HG03066 (cell line): ENCODE measurements around the gene SHANK1.

Source experiments
- ATAC-seq: cut with Tn5 transposase; IDR thresholded peaks from one replicate; pipeline ENCODE4 v1.9.1; 2021; ENCODE audit warnings: low read depth; ENCODE audit not compliant: unreplicated experiment

The SHANK1 gene

DNA sequence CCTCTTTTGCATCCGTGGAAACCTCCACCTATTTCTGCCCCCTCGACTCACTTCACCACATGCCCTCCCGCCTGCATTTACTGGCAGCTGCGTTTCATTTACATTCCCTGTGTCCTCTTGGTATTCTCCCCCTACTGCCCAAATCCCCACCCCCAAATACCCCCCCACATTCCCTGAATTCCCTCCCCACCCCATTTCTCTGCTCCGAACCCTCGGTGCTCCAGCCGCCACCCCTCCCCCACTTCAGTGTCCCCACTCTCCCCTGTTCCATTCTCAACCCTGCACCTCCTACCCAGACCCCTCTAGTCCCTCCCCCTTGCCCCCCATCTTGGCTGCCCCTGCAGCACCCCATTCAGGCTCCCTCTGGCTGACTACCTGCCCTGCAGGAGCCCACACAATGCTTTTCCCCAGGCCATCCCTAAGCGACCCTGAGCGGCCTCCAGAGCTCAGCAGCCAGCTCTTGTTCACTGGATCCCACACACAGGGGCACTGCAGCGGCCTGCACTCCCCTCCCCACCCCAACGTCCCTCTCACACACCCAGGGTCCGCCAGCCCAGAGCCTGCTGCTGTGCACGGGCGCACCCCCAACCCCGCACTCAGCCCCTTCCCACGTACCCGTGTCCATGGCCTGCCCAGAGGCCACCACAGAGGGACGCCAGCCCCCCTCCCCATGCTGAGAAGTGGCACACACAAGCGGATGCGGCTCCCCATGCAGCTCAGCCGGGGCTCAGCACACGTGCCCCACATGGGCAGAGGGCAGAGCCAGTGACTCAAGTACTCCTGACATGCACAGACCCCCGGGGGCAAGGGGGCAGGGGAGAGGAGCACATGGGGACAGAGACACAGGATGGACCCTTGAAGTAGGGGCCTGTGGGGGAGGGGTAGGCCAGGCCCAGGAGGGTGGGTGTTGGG lies 26.3 kb downstream of the SHANK1 start:
- no peak for ATAC-seq

DNA sequence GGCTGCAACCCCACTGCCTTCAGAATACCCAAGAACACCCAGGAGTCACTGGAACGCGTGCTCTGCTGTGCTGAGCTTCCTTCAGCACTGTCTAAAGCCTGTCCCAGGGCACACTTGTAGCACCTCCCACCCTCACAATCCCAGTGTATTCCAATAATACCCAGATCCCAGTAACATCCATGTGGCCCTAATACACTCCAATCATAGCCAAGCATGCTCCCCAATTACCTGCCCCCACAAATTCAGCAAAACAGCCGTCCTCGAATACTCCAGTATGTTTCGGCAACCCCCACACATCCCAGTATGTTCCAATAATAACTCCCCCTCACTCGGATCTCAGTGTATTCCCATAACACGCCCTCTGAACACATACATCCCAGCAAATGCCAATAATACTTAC lies 29.2 kb downstream of the SHANK1 start:
- ATAC-seq: no peak

DNA sequence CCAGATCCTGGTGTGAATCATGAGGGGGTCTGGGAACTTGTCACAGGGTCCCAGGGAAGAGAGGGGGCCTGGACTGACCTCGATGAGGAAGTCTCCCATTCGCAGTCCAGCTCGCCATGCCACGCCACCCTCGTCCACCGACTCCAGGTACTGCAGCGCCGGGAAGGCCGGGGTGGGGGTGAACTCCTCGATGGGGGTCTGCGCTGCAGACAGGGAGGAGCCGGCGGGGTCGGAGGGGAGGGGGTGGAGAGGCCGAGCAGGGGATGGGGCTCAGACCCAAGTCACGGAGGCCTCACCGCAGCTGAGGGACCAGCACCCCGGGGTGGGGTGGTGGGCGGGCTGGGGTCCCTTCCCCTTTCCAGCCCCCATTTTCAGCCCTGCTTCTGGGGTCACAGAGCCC lies 30.8 kb downstream of the SHANK1 start:
- no peak for ATAC-seq

DNA sequence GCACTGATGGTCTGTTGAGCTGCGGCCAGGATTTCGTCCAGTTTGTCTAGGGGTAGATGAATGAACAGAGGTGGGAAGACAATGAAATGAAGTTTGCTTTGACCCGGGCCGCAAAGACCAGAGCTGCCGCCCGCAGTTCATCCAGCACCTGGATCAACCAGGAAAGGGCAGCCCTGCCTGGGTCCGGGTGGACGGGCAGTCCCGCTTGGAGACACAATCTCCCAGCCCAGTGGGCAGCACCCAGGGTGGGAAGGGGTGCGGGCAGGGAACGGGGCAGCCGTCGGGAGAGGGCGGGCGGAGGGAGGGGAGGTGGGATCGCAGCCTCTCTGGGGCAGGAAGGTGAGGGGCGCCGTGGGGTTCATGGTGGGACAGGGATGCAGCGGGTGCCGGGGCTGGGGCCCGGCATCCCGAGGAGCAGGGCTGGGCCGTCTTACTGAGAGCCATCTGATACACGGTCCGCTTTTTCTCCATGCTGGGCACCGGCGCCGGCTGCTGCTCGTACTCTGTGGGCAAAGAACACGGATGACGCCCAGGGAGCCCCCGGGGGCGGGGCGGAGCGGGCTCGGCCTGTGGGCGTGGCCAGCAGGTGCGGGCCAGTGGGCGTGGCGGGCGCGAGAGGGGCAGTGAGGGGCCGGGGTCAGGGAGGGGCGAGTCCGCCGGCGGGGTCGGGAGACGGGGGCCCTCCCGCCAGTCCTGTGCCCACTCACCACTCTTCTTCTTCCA lies 33.1 kb downstream of the SHANK1 start:
- no peak for ATAC-seq

DNA sequence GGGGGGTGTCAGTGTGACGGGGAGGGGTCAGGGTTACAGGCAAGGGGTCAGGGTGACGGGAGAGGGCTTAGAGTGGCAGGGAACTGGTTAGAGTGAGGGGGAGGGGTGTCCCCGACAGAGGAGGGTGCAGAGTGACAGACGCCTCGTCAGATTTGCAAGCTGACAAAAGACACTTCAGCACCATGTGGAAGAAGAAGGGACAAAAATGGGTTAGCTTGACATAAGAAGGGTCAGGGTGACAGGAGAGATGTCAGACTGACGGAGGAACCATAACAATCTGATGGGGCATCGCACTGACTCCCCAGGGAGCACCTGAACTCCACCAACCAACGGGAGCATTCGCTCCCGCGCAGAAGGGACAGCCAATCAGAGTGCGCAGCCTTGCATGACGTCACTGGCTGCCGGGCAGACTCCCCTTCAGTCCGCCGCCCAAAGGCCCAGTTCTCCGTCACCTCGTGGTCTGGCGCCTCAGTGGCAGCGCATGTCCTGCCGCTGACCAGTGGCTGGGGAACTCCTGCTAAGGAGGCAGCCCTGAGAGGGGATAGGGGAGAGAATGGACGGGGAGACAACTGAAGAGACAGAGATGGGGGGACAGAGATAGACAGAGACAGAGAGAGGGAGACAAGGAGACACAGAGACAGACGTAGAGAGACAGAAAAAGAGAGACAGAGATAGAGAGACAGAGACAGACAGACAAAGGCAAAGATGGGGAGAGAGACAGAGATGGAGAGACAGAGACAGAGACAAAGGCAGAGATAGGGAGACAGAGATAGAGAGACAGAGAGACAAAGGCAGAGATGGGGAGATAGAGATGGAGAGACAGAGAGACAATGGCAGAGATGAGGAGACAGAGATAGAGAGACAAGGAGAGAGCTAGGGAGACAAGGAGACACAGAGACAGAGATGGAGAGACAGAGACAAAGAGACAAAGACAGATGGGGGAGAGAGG lies 40.2 kb downstream of the SHANK1 start:
- no peak for ATAC-seq

DNA sequence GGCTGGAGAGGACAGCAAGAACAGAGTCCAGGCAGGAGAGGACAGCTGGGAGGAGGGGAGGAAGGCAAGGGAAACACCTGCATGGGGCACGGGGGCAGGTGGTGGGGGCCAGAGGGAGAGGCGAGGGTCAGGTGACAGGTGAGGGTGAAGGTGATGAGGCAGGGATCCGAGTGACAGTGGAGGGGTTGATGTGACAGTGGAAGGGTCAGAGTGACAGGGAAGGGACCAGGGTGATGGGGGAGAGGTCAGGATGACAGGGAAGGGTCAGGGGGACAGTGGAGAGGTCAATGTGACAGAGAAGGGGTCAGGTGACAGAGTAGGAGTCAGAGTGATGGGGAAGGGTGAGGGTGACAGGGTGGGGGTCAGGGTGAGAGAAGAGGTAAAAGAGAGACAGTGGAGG lies 41.3 kb downstream of the SHANK1 start:
- no peak for ATAC-seq

DNA sequence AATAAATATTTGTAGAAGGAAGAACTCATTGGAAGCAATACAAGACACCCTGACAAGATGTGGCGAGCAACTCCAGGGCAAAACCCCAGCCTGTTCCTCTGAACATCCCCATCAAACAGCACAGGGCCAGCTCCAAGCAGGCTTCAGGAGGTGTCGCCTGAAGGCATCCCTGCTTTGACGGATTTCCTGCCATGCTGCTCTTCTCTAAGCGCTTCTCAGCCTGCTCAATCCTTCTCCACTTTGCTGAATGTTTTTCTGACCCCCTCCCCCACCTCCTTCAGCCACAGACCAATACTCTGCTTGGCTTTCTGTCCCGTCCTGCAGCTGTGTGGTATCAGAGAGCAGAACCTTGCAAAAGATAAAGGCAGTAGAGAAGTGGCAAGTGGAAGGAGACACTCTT lies 42.0 kb downstream of the SHANK1 start:
- ATAC-seq: no peak

DNA sequence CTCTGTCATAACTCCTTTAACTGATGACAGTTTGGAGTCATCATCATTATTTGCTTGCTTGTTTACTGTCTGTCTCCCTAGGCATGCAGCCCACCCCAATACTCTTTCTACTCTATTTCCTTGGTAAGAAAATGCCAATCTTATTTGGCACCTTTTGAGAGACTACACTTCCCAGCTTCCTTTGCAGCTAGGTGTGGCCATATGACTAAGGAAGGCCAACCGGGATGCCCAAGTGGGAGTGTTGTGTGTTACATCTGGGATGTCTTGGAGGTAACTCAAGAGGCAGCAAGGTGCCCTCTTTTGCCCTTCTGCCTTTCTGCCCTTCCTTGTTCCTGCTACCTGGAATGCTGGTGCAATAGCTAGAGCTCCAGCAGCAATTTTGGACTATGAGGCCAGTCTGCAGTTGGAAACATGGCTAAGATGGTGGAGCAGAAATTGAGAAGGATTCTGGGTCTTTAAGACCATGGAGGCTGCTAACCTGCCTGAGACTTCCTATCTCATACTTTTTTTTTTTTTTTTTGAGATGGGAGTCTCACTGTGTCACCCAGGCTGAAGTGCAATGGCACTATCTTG lies 42.9 kb downstream of the SHANK1 start:
- ATAC-seq: no peak

DNA sequence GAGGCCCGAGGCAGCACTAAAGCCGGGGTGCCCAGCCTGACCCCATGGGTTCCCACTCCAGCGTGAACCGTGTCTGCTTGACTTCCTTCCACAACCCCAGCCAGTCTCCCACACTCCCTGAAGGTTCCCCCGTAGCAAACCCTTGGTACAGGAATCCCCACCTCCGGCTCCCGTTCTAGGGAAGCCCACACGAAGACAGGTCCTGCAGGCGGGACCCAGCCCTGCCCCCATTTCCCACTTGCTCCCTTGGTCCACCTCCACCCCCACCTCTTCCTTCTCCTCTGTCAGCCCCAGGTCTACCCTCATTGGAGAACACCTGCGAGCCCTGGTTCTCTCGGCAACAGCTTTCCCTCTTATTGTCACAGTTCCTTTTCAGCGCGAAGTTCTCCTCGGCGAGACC lies 46.5 kb downstream of the SHANK1 start:
- ATAC-seq: no peak

DNA sequence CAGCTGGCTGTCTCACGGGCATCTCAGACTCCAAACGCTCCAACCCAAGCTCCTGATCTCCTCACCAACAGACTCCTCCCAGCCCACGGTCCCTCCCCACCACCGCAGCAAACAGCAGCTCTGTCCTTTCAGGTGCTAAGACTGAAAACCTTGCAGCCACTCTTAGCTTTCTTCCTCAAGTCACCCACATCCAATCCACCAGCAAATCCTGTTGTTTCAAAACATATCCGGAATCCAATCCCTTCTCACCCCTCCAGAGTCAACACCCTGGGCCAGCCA lies 49.6 kb downstream of the SHANK1 start:
- ATAC-seq: no peak

DNA sequence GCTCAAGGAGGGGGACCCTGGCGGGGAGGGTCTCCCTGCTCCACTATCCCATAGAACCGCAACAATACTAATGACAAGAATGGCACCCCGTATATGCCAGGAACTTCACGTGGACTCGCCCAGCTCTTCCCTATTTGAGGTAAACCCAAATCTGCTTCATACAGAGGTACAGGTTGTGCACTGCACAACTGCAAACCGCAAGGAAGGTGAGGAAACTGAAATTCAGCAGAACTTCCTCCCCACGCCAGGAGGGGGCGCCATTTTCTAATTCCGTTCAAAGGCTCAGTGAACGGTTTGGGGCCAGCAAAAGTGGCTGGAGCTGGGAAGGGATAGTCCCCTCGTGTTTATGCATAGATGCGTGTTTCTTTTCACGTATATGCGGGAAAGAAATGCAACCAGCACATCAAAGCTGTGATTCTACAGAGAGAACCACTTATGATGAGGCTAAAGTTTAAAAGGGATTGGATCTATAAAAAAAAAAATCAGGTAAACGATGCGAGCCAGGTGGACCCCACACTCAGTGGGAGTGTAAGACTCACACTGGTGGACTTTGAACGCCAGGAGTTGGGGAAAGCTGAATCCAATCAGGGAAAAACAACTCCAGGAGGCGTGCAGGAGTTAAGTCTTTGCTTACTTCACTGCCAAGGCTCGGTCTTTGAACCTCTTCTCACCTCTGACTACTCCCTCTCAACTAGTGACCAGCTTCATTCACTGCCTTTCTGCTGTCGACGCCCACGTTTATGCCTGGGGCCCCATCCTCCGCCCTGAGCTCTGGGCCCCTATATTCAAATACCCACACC lies 50.1 kb downstream of the SHANK1 start:
- no peak for ATAC-seq

DNA sequence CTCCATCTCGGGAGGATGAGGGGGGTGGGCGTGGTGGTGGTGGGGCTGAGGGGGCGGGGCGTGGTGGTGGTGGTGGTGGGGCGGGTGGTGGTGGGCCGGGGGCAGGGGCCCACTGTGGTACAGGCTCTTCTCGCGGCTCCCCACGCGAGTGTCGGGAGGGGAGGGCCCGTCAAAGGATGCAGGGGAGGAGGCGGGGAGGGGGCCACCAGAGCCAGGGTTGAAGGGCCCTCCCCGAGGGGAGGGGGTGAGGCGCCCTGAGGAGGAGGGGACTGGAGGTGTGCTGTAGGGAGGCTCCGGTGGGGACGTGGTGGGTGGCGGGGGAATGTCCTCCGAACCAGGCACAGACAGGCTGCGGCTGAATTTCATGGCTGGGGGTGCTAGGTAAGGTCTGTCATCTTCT lies 50.7 kb downstream of the SHANK1 start:
- ATAC-seq: no peak

DNA sequence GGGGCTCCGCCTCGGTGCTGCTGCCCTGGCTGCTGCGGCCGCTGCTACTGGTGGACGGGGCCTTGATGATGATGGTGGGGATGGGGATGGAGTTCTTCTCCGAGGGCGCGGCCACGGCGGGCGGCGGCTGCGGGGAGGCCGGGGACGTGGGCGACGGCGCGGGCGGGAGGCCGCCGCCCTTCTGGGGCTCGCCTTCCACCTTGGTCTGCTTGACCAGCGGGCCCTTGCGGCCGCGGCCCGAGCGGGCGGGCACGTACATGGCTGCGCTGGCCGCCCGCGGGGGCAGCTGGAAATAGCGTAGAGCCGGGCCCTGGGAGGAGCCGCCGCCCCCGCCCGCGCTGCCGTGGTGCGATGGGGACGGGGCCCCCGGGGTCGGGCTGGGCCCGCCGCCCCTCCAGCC lies 51.2 kb downstream of the SHANK1 start:
- no peak for ATAC-seq

DNA sequence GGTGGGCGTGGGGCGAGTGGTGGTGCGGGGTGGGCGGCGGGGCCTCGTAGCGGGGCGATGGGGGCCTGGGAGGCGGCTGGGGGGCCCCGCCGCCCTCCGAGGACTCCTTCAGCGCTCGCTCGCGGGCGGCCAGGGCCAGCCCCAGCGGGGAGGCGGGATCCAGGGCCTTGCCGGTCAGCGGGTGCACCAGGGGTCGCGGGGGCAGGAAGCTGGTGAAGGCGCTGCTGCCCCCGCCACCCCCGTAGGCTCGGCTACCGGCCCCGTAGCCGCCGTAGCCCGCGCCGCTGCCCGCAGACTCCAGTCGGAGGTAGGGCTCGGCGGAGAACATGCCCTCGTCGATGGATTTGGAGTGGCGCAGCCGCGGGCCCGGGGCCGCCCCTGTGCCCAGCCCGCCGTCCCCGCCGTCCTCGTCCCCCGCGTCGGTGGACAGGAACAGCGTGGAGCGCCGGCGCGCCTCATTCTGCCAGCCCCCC lies 51.8 kb downstream of the SHANK1 start:
- ATAC-seq: no peak

DNA sequence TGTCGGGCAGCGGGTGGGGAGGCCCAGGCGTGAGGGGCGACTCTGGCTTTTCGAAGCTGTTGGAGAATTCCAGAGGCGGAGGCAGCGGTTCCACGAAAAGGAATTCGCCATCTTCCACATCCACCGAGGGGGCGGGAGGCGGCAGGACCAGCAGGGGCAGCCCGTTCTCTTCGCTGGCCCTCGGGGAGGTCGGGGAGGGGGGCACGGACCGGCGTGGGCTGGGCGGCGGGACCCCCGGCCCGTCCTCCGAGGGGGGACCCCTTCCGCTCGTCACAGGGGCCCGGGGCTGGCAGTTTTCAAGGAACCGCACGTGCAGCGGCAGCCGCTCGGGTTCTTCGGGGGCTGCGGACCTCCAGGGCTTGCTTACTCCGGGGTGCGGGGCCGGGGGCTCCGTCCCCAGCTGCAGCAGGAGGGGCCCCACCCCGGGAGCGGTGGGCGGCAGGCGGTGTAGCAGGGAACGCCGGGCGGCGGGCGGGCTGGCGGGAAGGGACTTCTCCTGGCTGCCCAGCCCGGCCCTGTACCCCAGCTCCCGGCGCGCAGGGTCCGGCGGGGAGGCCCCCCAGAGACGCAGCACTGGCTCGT lies 52.3 kb downstream of the SHANK1 start:
- no peak for ATAC-seq

DNA sequence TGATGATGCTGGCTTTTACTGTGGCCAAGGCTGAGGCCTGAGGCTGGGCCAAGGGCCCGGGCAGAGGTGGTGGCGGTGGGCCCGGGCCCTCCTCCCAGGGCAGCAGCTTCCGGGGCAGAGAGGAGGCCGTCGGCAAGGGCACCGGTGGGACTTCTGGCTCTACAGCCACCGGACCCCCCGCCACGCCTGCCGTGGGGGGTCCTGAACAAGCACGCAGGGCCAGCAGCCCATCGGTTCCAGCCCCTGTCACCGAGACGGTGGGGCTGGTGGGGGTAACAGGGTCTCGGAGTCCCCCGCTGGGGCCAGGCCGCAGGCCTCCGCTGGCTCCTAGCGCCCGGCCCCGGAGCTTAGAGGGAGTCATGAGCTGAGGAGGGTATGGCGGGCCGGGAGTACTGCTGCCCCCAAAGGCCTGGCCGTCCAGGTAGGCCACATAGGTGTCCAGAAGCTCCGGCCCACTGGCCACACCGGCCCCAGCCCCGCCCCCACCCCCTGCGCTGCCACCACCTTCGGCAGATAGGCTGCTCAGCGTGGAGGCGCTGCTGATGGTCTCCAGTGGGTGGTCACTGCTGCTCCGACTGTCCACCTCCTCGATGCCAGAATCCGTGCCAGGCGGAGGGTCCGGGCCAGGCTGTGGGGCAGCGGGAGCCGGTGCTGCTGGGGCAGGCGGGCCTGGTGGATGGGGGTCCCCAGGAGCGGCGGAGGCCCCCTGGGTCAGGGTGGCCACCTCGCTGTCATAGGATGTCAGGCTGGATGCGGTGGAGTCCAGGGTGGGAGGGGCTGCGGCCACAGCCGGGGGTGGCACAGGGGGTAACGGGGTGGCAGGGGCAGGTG lies 53.0 kb downstream of the SHANK1 start:
- no peak for ATAC-seq

DNA sequence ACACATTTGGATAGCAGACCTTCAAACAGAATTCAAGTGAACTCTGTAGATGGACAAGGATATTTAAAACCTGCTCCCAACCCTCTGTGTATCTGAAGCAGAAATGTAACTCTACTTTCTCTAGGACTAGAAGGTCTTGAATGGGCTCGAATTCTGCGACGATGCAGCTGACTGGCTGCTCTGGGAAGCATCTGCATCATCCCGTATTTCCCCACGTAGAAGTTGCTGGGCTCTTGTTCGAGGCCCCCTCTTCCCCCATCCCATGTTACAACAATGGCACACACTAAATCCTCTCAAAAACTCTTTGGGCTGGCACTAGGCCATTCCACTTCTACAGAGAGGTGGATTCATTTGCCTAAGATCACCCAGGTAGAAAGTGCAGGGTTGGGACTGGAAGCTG lies 55.4 kb downstream of the SHANK1 start:
- no peak for ATAC-seq

DNA sequence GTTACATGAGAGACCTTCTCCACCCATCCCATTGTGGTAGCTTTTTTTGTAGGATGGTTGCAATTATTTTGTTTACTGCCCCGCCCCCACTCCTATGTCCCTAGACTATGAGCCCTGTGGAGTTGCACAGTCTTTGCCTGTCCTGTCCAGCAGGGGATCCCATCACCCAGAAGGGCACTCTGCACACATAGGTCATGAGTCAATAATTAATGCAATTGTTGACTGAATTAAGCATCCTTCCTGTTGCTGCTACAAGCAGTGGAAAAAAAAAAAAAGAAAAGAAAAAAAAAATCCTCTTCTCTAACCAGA lies 56.2 kb downstream of the SHANK1 start:
- ATAC-seq: no peak
